Activated T-helper 2 cell treated with anti-CD3 and anti-CD28 coated beads, Interferon-gamma antibody, Interleukin-2, Interleukin-4, amounts not matched to agents 10 μg/mL and 5 μg/mL and 100 μg/mL, durations not matched to agents 14 hours and 24 hours and 36 hours (primary cell): ENCODE results near the gene KRTAP5-5. TPM values are rescaled to one million over a fixed set of nuclear protein-coding genes. Genes with fewer than 3 reads are reported as not detected.

ENCODE experiments used
- DNase-seq: peaks from one replicate; pipeline ENCODE4 v3.0.0; 2021; ENCODE audit warnings: low spot score
- H3K27ac Mint-ChIP-seq: one replicate; pipeline ENCODE4 v1.8.0; 2021; ENCODE audit warnings: mixed read lengths
- H3K27me3 Mint-ChIP-seq: one replicate; pipeline ENCODE4 v1.8.0; 2021; ENCODE audit warnings: low read depth, mixed read lengths
- H3K36me3 Mint-ChIP-seq: one replicate; pipeline ENCODE4 v1.8.0; 2021; ENCODE audit warnings: low read depth, mixed read lengths
- H3K4me1 Mint-ChIP-seq: one replicate; pipeline ENCODE4 v1.8.0; 2021; ENCODE audit warnings: low read depth, mixed read lengths
- H3K4me3 Mint-ChIP-seq: one replicate; pipeline ENCODE4 v1.8.0; 2021; ENCODE audit warnings: low read depth, mild to moderate bottlenecking, moderate library complexity, mixed read lengths
- H3K9me3 Mint-ChIP-seq: one replicate; pipeline ENCODE4 v1.8.0; 2021; ENCODE audit warnings: mixed read lengths
- intact Hi-C: fragments of 100-400 bp; cut with micrococcal nuclease; formaldehyde crosslinking; loops from one replicate; pipeline ENCODE4 v1.15.1; 2023
- total RNA-seq: library from RNA; stranded (reverse); gene quantifications from 2 replicates; pipeline ENCODE4 v1.2.3, GENCODE V29; 2022

Gene KRTAP5-5
- total RNA-seq, 1 donor from 2014 or later: not detected

DNA sequence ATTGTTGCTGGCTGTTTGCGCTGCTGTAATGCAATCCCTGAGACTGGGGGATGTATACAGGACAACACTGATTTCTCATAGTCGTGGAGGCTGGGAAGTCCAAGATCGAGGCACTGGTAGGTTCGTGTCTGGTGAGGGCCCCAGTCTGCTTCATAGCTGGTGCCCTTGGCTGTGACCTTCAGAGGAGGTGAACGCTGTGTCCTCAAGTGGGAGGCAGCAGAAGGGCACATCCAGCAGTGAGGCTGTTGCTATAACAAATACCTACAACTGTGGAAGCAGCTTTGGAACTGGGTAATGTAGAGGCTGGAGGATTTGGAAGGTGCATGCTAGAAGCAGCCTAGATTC lies 21.3 kb downstream of the KRTAP5-5 start:
- no peaks in the 10 kb centered on the region for H3K9me3 Mint-ChIP-seq
- no peaks in the 10 kb centered on the region for H3K36me3 Mint-ChIP-seq
- H3K27ac Mint-ChIP-seq: no peak overlapping the region
- H3K4me3 Mint-ChIP-seq: no peak overlapping the region
- intact Hi-C loops: loop anchor here (5.0 kb wide), 1 partner anchor 41 kb away; no protein-coding TSS in a partner anchor
- no peaks in the 10 kb centered on the region for H3K4me1 Mint-ChIP-seq
- no peak for DNase-seq
- H3K27me3 Mint-ChIP-seq: peaks cover 6% of the 10 kb centered on the region

GRCh38 chr11:1651411-1651980 lies 21.9 kb downstream of the KRTAP5-5 start:
- DNase-seq: no peak
- Mint-ChIP-seq H3K27me3 (peaks cover 6% of the 10 kb centered on the region), H3K4me3 (no peak overlapping the region), H3K4me1 (no peaks in the 10 kb centered on the region), H3K27ac (no peak overlapping the region), H3K36me3 (no peaks in the 10 kb centered on the region), H3K9me3 (no peaks in the 10 kb centered on the region)
- intact Hi-C loops: loop anchor here (5.0 kb wide), 1 partner anchor 41 kb away; no protein-coding TSS in a partner anchor

GRCh38 chr11:1652026-1652425 lies 22.5 kb downstream of the KRTAP5-5 start:
- DNase-seq: no peak
- no peak overlapping the region for H3K4me3 Mint-ChIP-seq
- peaks cover 6% of the 10 kb centered on the region for H3K27me3 Mint-ChIP-seq
- H3K4me1 Mint-ChIP-seq: no peaks in the 10 kb centered on the region
- intact Hi-C loops: loop anchor here (5.0 kb wide), 1 partner anchor 40 kb away; no protein-coding TSS in a partner anchor
- H3K27ac Mint-ChIP-seq: no peak overlapping the region
- no peaks in the 10 kb centered on the region for H3K36me3 Mint-ChIP-seq
- no peaks in the 10 kb centered on the region for H3K9me3 Mint-ChIP-seq

- no peaks in the 10 kb centered on the region for H3K36me3 Mint-ChIP-seq
- intact Hi-C loops: loop anchor here (5.0 kb wide), 1 partner anchor 40 kb away; no protein-coding TSS in a partner anchor
- no peak overlapping the region for H3K27ac Mint-ChIP-seq
- H3K9me3 Mint-ChIP-seq: no peaks in the 10 kb centered on the region
- H3K4me1 Mint-ChIP-seq: no peaks in the 10 kb centered on the region
- H3K4me3 Mint-ChIP-seq: no peak overlapping the region
- no peak for DNase-seq
- H3K27me3 Mint-ChIP-seq: peaks cover 6% of the 10 kb centered on the region
Measured at GRCh38 chr11:1652442-1652770, 22.8 kb downstream of the KRTAP5-5 start.

GRCh38 chr11:1652771-1653540 lies 23.4 kb downstream of the KRTAP5-5 start:
- Mint-ChIP-seq H3K27ac (no peak overlapping the region), H3K9me3 (no peaks in the 10 kb centered on the region), H3K36me3 (no peaks in the 10 kb centered on the region), H3K27me3 (peaks cover 6% of the 10 kb centered on the region), H3K4me3 (no peak overlapping the region), H3K4me1 (no peaks in the 10 kb centered on the region)
- intact Hi-C loops: loop anchor here (5.0 kb wide), 1 partner anchor 39 kb away; no protein-coding TSS in a partner anchor
- peak; percentile 61 for DNase-seq

GRCh38 chr11:1653541-1654387 lies 24.2 kb downstream of the KRTAP5-5 start:
- Mint-ChIP-seq H3K4me1 (no peaks in the 10 kb centered on the region), H3K36me3 (no peaks in the 10 kb centered on the region), H3K27me3 (peaks cover 8% of the 10 kb centered on the region), H3K9me3 (no peaks in the 10 kb centered on the region), H3K4me3 (no peak overlapping the region), H3K27ac (no peak overlapping the region)
- intact Hi-C loops: loop anchor here (5.0 kb wide), 1 partner anchor 39 kb away; no protein-coding TSS in a partner anchor
- DNase-seq: no peak

- DNase-seq: no peak
- H3K4me3 Mint-ChIP-seq: no peak overlapping the region
- peaks cover 4% of the 10 kb centered on the region for H3K4me1 Mint-ChIP-seq
- no peak overlapping the region for H3K27ac Mint-ChIP-seq
- intact Hi-C loops: loop anchor here (5.0 kb wide), 1 partner anchor 38 kb away; no protein-coding TSS in a partner anchor
- H3K36me3 Mint-ChIP-seq: no peaks in the 10 kb centered on the region
- no peaks in the 10 kb centered on the region for H3K9me3 Mint-ChIP-seq
- peaks cover 13% of the 10 kb centered on the region for H3K27me3 Mint-ChIP-seq
Measured at GRCh38 chr11:1654388-1655167, 25.0 kb downstream of the KRTAP5-5 start.

DNA sequence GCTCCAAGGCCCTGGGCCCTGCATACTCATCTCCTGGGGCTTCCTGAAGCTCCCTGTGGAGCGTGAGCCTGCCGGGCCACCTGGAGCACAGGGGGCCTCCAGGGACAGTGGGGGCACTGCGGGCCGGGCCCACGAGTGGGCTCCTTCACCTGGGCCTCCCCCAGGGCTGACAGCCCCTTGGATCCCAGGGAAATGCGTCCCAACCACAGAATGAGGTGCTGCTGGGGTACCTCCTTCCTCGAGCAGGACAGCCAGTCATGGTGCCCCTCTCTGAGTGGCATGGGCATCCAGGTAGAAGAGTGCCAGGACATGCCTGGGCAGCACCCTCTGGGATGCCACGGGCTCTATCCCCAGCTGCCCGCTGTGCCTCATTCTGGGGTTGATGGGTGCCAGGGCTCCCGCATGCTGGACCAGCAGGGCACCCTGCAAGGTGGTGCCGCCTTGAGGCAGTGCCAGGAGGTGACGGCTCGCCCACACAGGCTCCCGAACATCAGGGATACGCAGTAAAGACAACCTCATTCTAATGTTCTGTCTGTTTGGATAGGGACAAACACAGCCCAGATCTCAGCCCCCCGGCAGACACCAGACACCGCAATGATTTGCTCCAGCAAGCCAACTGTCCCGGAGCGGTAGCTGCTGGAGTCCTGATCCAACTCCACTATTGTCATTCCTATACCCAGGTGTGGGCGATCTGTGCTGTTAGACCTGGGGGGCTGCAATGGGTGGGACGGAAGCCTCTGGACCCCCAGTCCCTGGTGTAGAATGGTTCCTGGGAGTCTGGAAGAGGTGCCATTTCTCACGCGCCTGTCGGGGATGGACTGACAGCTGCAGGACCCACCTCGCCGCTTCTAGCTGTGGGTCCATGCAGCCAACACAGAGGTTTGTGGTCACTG lies 25.8 kb downstream of the KRTAP5-5 start:
- Mint-ChIP-seq H3K4me1 (peaks cover 7% of the 10 kb centered on the region), H3K9me3 (no peaks in the 10 kb centered on the region), H3K27me3 (peaks cover 21% of the 10 kb centered on the region), H3K4me3 (no peak overlapping the region), H3K36me3 (no peaks in the 10 kb centered on the region), H3K27ac (no peak overlapping the region)
- intact Hi-C loops: no loop called here
- DNase-seq: no peak

DNA sequence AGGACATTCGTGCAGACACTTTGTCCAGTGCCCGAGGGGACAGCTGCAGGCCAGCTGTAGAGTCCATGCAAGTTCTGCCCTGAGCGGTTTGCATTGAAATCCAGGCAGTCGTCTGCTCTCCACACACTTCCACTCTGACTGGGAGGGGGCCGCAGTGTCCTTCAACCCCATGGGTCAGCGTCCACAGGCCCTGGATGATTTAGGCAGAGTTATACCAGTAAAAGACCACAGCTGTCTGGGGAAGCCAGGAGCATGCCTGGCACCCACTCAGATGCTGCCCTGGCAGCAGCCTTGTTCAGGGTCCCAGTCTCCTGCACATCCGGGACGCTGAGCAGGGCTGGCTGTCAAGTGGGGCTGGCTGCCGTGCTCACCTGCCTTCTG lies 26.5 kb downstream of the KRTAP5-5 start:
- Mint-ChIP-seq H3K4me1 (peaks cover 7% of the 10 kb centered on the region), H3K4me3 (no peak overlapping the region), H3K27ac (no peak overlapping the region), H3K27me3 (peaks cover 21% of the 10 kb centered on the region), H3K9me3 (no peaks in the 10 kb centered on the region), H3K36me3 (no peaks in the 10 kb centered on the region)
- intact Hi-C loops: no loop called here
- no peak for DNase-seq

- intact Hi-C loops: no loop called here
- Mint-ChIP-seq H3K4me1 (peaks cover 7% of the 10 kb centered on the region), H3K4me3 (no peak overlapping the region), H3K9me3 (no peaks in the 10 kb centered on the region), H3K27me3 (peaks cover 19% of the 10 kb centered on the region), H3K36me3 (no peaks in the 10 kb centered on the region), H3K27ac (no peak overlapping the region)
- DNase-seq: no peak
Measured at GRCh38 chr11:1656670-1657069, 27.1 kb downstream of the KRTAP5-5 start.

DNA sequence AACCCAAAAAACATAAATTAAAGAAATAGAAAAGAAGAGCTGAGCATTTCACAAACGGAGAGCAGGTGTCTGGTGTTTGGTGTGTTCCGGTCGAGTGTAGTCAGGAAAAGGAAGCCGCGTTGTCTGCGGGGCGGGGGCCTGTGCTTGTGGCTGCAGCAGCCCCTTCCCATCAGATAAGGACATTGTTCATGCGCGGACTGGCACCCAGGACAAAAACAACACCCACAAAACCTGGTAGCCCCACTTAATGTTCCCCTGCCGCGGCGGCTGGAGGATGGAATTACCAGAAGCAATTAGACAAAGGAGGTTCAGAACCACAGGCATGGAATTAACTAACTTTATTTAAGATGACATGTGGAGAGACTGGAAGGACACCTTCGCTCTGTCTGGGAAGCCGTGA lies 29.9 kb downstream of the KRTAP5-5 start:
- peaks cover 7% of the 10 kb centered on the region for H3K4me1 Mint-ChIP-seq
- intact Hi-C loops: no loop called here
- H3K27ac Mint-ChIP-seq: no peak overlapping the region
- H3K36me3 Mint-ChIP-seq: no peaks in the 10 kb centered on the region
- no peaks in the 10 kb centered on the region for H3K9me3 Mint-ChIP-seq
- H3K27me3 Mint-ChIP-seq: peaks cover 19% of the 10 kb centered on the region
- no peak for DNase-seq
- no peak overlapping the region for H3K4me3 Mint-ChIP-seq
